CD4-positive, alpha-beta T cell treated with Interferon alpha-2 for 1 hour (primary cell): Measurements from ENCODE around the gene GAK.

Source experiments
- DNase-seq, 2 donors: peaks; one replicate each; pipeline ENCODE4 v3.0.0-alpha.2; 2020 to 2022

The GAK gene

DNA sequence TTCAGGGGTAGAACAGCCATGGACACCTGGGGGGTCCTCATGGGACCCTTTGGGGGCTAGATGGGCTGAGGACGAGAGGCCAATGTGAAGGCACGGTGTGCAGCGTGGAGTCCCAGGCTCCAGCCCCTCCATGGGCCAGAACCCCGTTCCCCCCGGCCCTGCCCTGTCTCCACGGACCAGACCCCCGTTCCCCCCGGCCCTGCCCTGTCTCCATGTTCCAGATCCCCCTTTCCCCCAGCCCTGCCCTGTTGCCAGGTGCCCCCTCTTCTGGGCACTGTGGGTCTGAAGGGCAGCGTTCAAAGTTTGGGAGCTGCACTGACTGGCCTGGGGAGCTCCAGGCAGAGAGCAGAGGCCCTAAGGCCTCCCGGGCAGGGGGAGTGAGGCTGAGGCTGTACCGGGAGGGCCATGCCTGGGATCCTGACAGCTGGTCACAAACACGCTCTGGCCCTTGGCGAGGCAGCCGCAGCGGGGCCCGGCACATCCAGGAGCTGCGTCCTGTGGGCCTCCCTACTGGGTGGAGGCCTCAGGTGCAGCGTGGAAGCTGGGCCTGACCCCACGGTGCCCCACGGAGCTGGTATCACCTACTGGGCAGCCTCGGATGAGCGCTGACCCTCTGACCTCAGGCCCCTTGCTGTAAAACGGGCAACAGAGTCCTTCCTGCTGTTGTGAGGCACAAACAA lies 32.4 kb upstream of the GAK start:
- no peak for DNase-seq

- no peak for DNase-seq
These were observed 31.4 kb upstream of the GAK start for GRCh38 chr4:963276-964225.

- DNase-seq: no peak
These were observed 30.4 kb upstream of the GAK start for GRCh38 chr4:962231-963208.

- no peak for DNase-seq
These were observed 29.5 kb upstream of the GAK start for GRCh38 chr4:961351-962230.

DNA sequence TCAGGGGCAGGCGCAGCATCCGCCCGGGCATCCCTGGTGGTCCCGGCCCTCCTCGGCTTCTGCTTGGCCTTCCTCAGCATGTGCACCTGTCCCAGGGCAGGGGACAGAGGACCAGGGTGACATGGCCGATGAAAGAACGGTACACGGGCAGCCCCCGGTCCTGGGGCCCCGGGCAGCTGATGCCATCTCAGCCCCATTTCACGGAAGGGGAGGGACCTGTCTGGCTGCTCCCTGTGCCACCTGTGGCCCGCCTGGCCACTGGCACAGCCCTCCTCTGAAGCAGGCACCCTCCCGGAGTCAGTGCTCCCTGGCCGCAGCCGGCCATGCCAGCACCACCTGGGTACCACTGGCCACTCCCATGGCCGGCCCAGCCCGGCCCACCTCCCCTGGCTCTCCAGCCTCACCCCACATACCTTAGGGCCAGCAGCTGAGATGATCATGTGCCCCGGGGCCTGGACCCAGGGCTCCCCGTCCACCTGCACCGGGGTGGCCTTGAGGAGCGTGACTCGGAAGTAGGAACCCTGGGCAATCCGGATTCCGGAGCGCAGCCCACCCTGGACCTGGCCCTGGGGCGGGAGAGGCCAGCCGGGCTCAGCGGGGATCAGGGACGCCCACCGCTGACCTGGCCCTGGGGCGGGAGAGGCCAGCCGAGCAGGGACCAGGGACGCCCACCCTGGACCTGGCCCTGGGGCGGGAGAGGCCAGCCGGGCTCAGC lies 28.7 kb upstream of the GAK start:
- DNase-seq: no peak

DNA sequence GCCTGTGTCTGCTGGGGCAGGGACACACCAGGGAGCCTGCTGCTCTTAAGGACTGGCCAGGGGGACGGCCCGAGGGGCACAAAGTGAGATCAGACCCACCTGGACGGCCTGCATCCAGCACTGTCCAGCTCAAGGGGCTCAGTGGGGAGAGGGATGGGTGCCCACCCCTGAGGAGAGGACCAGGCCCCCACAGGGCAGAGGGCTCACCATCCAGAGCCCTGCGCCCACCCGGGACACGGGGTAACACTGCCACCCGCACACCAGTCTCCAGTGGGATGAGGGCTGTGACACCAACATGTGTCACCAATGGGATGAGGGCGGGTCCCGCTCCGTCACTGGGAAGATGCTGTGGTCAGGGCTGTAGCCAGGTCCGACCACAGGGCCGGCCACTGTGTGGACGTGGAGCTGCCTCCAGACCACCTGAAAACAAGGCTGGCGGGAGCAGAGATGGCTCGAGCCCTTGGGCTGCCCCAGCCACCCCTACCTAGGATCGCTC lies 28.1 kb upstream of the GAK start:
- DNase-seq: no peak

DNA sequence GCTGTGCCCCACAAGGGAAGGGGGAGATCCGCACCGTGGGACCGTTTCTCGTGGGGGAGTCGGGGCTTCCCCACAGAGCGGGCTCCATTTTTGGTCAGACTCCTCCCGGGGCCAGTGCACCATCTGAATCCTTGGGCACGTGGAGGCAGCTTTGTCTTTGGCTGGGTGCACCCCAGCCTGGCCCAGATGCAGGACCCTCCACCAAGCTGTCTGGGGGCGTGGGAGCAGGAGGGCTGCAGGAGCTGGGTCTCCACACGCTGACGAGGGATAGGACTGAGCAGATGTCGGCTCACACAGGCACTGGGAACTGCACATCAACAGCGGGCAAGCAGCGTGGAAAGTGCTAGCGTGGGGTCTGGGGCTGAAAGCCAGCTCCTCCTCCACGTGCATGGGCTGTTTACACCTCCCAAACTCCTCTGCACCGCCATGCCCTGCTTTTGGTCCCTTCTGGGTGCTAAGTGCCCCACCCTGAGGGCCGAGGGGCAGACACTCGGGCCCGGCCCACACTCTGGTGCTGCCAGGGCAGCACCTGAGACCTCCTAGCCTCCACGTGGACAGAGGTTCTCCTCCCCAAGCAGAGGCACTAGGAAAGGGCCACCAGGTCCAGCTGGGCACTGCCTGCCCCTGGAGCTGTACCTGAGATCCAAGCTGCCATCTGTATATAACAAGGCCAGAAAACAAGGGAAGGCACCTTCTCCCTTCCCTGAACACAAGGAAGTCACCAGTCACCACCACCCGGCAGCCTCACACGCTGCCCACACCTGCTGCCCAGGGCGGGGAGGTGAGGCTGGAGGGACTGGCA lies 27.4 kb upstream of the GAK start:
- no peak for DNase-seq

GRCh38 chr4:958696-959337 lies 26.7 kb upstream of the GAK start:
- DNase-seq: no peak

GRCh38 chr4:958314-958665 lies 26.2 kb upstream of the GAK start:
- DNase-seq: no peak

- DNase-seq: no peak
These were observed 25.6 kb upstream of the GAK start for GRCh38 chr4:957581-958313.

- DNase-seq: no peak
These were observed 25.1 kb upstream of the GAK start for GRCh38 chr4:957231-957580.

- no peak for DNase-seq
These were observed 24.6 kb upstream of the GAK start for GRCh38 chr4:956531-957230.

DNA sequence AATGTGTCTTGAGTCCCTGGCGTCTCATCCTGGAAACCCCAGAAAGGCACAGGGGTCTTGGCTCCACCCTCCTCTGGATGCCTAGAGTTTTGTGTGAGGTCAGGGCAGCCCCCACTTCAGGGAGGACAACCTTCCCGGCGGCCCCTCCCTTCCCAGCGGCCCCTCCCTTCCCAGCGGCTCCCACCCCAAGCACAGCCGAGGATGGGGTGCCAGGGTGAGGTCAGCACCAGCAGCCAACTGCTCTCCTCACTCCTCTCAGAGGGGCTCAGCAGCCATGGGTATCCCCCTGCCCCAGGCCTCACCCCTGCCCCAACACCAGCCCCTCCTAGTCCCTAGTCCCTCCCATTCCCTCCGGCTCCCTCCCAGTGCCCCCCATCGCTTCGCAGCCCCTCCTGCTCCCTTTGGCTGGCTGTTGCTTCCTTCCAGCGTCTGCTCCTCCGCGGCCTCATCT lies 23.8 kb upstream of the GAK start:
- no peak for DNase-seq

DNA sequence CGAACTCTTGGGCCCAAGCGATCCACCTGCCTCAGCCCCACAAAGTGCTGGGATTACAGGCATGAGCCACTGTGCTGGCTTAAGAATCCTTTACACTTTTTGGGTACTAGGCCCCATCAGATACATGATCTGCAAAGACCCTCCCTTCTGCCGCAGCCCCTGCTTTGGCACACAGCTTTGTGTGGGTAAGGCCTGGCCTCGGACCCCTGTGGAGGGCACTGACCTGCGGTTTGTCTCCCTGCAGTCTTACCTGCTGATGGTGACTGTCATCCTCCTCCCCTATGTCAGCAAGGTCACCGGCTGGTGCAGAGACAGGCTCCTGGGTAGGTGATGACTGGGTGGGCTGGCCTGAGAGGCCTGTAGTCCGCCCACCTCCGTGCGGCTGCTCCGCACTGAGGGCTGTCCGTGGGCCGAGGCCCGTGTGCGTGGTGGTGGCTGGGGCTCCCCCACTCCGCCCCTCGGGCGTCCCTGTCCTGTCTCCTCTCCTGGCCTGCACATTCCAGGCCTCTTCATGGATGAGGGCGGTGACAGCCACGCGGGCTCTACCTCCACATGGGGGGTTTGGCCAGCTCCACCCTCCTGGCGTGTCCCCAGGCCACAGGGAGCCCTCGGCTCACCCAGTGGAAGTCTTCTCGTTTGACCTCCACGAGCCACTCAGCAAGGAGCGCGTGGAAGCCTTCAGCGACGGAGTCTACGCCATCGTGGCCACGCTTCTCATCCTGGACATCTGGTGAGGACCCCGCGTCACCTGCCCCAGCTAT lies 23.2 kb upstream of the GAK start:
- DNase-seq: no peak

DNA sequence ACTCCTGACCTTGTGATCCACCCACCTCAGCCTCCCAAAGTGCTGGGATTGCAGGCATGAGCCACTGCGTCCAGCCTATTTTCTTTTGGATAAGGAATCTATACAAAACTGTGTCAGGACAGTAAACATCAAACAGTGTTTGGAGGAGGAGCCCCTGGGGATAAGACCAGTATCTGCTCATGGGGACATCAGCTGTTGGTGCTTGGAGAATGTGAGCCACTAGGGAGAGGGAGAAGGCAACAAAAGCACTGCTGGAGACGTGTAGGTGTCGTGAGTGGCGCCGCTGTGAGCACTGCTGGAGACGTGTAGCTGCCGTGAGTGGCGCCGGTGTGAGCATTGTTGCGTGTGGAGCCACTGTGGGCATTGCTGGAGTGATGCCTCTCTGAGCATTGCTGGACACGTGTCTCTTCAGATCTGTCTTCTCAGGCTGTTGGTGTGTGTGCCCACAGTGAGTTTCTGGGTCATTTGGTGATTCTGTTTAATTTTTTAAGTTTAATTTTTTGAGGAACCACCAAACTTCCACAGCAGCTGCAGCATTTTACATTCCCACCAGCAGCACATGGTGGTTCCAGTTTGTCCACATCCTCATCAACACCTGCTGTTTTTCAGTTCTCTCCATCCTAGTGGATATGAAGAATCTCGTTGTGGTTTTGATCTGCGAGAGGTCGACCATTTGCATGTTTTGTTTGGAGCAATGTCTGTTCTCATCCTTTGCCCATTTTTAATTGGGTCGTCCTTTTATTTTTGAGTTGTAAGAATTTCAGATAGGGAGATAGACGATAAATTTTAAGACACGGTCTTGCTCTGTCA lies 22.3 kb upstream of the GAK start:
- DNase-seq: no peak

DNA sequence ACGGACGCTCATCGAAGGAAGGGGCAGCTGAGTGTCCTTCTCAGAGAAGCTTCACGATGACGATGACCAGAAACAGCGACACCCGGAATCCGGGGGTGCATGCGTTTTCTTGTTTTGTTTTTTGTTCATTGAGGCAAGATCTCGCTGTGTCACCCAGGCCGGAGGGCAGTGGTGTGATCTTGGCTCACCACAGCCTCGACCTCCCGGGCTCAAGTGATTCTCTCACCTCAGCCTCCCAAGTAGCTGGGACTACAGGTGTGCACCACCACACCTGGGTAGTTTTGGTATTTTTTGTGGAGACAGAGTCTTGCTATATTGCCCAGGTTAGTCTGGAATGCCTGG lies 21.4 kb upstream of the GAK start:
- DNase-seq: no peak
